ACC112 (cell line): ENCODE results near the gene CGREF1.
A peak's percentile ranks its signal among the peaks of the same experiment; 100 is the strongest.

Experiments used
- H2AFZ ChIP-seq: fragments of 200-600 bp; sonication (generic); one replicate; pipeline ENCODE4 v1.6.0; 2017; ENCODE audit warnings: antibody characterized with exemption, low read length; ENCODE audit not compliant: unreplicated experiment
- H3K27ac ChIP-seq: fragments of 200-600 bp; sonication (generic); 2 replicates; pipeline ENCODE4 v1.5.1; 2014; ENCODE audit warnings: low read depth, mild to moderate bottlenecking, antibody characterized with exemption, low read length, moderate library complexity
- H3K27me3 ChIP-seq: fragments of 200-600 bp; sonication (generic); 2 replicates; pipeline ENCODE4 v1.6.1; 2014; ENCODE audit warnings: mild to moderate bottlenecking, antibody characterized with exemption, low read length, moderate library complexity, mixed read lengths; ENCODE audit not compliant: insufficient read depth
- H3K36me3 ChIP-seq: fragments of 200-600 bp; sonication (generic); 2 replicates; pipeline ENCODE4 v1.6.1; 2016; ENCODE audit warnings: mild to moderate bottlenecking, antibody characterized with exemption, low read length, moderate library complexity, mixed read lengths; ENCODE audit not compliant: insufficient read depth
- H3K4me1 ChIP-seq: fragments of 200-600 bp; sonication (generic); one replicate; pipeline ENCODE4 v1.6.1; 2016; ENCODE audit warnings: low read length, mixed read lengths; ENCODE audit not compliant: insufficient read depth, unreplicated experiment, control insufficient read depth
- H3K4me3 ChIP-seq: fragments of 200-600 bp; sonication (generic); 2 replicates; pipeline ENCODE4 v1.5.1; 2014; ENCODE audit warnings: mild to moderate bottlenecking, low read depth, low read length
- H3K79me2 ChIP-seq: fragments of 200-600 bp; sonication (generic); one replicate; pipeline ENCODE4 v1.6.0; 2016; ENCODE audit warnings: low read length; ENCODE audit not compliant: control insufficient read depth, unreplicated experiment, insufficient read depth

The CGREF1 gene

GRCh38 chr2:27086090-27086723 lies 32.7 kb downstream of the CGREF1 start:
- Histone ChIP-seq H3K4me3 (peak overlapping the region; percentile 94), H3K4me1 (peaks cover 7% of the 10 kb centered on the region), H3K27ac (0 out of 2 replicates have a peak overlapping the region, but pooled peaks have one; percentile 39), H2AFZ (peak overlapping the region; percentile 90), H3K79me2 (peaks cover 3% of the 10 kb centered on the region), H3K36me3 (no peaks in the 10 kb centered on the region), H3K27me3 (no peaks in the 10 kb centered on the region)

- Histone ChIP-seq H3K79me2 (peaks cover 3% of the 10 kb centered on the region), H3K27ac (0 out of 2 replicates have a peak overlapping the region, but pooled peaks have one; percentile 39), H2AFZ (peak overlapping the region; percentile 90), H3K4me1 (peaks cover 10% of the 10 kb centered on the region), H3K36me3 (no peaks in the 10 kb centered on the region), H3K27me3 (no peaks in the 10 kb centered on the region), H3K4me3 (peak overlapping the region; percentile 94)
Measured at GRCh38 chr2:27085673-27086089, 33.2 kb downstream of the CGREF1 start.

GRCh38 chr2:27085062-27085672 lies 33.8 kb downstream of the CGREF1 start:
- H3K36me3 ChIP-seq: no peaks in the 10 kb centered on the region
- H3K79me2 ChIP-seq: peaks cover 8% of the 10 kb centered on the region
- no peaks in the 10 kb centered on the region for H3K27me3 ChIP-seq
- H2AFZ ChIP-seq: no peak overlapping the region
- no peak overlapping the region for H3K27ac ChIP-seq
- peak overlapping the region; percentile 94 for H3K4me3 ChIP-seq
- H3K4me1 ChIP-seq: peaks cover 16% of the 10 kb centered on the region

- peaks cover 21% of the 10 kb centered on the region for H3K4me1 ChIP-seq
Measured at GRCh38 chr2:27084297-27085061, 34.4 kb downstream of the CGREF1 start.

GRCh38 chr2:27083410-27084296 lies 35.3 kb downstream of the CGREF1 start:
- Histone ChIP-seq H3K36me3 (no peaks in the 10 kb centered on the region), H3K79me2 (peaks cover 23% of the 10 kb centered on the region), H3K27ac (no peak overlapping the region), H3K4me3 (no peak overlapping the region), H2AFZ (no peak overlapping the region), H3K4me1 (peaks cover 21% of the 10 kb centered on the region), H3K27me3 (no peaks in the 10 kb centered on the region)

More at GRCh38 chr2:27084297-27085061, 34.4 kb downstream of the CGREF1 start:
- Histone ChIP-seq H3K4me3 (no peak overlapping the region), H3K79me2 (peaks cover 15% of the 10 kb centered on the region), H2AFZ (no peak overlapping the region), H3K36me3 (no peaks in the 10 kb centered on the region), H3K27ac (no peak overlapping the region), H3K27me3 (no peaks in the 10 kb centered on the region)

GRCh38 chr2:27082773-27083409 lies 36.0 kb downstream of the CGREF1 start:
- peaks cover 23% of the 10 kb centered on the region for H3K4me1 ChIP-seq
- H2AFZ ChIP-seq: no peak overlapping the region
- no peak overlapping the region for H3K4me3 ChIP-seq
- H3K27me3 ChIP-seq: no peaks in the 10 kb centered on the region
- H3K79me2 ChIP-seq: peaks cover 25% of the 10 kb centered on the region
- no peaks in the 10 kb centered on the region for H3K36me3 ChIP-seq
- H3K27ac ChIP-seq: no peak overlapping the region

GRCh38 chr2:27081984-27082772 lies 36.8 kb downstream of the CGREF1 start:
- Histone ChIP-seq H3K4me3 (no peak overlapping the region), H3K27ac (no peak overlapping the region), H3K36me3 (no peaks in the 10 kb centered on the region), H3K4me1 (peaks cover 24% of the 10 kb centered on the region), H2AFZ (no peak overlapping the region), H3K27me3 (no peaks in the 10 kb centered on the region), H3K79me2 (peaks cover 25% of the 10 kb centered on the region)

GRCh38 chr2:27080603-27080936 lies 38.4 kb downstream of the CGREF1 start:
- Histone ChIP-seq H2AFZ (no peak overlapping the region), H3K4me1 (peaks cover 24% of the 10 kb centered on the region), H3K4me3 (peak overlapping the region; percentile 93), H3K79me2 (peaks cover 25% of the 10 kb centered on the region), H3K27ac (peak overlapping the region; percentile 62), H3K27me3 (no peaks in the 10 kb centered on the region), H3K36me3 (no peaks in the 10 kb centered on the region)

GRCh38 chr2:27080140-27080469 lies 38.8 kb downstream of the CGREF1 start:
- H3K27me3 ChIP-seq: no peaks in the 10 kb centered on the region
- peaks cover 26% of the 10 kb centered on the region for H3K4me1 ChIP-seq
- H3K4me3 ChIP-seq: peak overlapping the region; percentile 93
- peak overlapping the region; percentile 62 for H3K27ac ChIP-seq
- H2AFZ ChIP-seq: no peak overlapping the region
- peaks cover 25% of the 10 kb centered on the region for H3K79me2 ChIP-seq
- H3K36me3 ChIP-seq: no peaks in the 10 kb centered on the region
